Measurements from ENCODE around the gene ISYNA1. TPM values are rescaled to one million over a fixed set of nuclear protein-coding genes. Genes with fewer than 3 reads are reported as not detected.

ISYNA1 gene
- total and polyA plus RNA-seq, 2 of the 13 experiments (the other 11 are each of a cell fraction or from before 2014, with no cell fraction given): 29.6 to 48.5 TPM

- TF ChIP-seq KLF12 (CRISPR knock-in tag; IDR thresholded peaks at IDR 0.05; ENCODE audit: borderline replicate concordance) (0 out of 2 replicates have a peak, but pooled peaks have one; percentile 41), LBX2 (CRISPR knock-in tag; IDR thresholded peaks at IDR 0.05; ENCODE audit: borderline replicate concordance) (peak; percentile 58; the same call in 1 of the 2 replicates), ZNF280D (CRISPR knock-in tag; IDR thresholded peaks at IDR 0.05) (no peak), FOXO4 (CRISPR knock-in tag; conservative IDR thresholded peaks at IDR 0.05) (no peak), MYC (CRISPR knock-in tag; IDR thresholded peaks at IDR 0.05; ENCODE audit: borderline replicate concordance) (peak; percentile 56; the same call in 1 of the 2 replicates), FOSL2 (CRISPR knock-in tag; IDR thresholded peaks at IDR 0.05) (peak; percentile 50), SPEN (CRISPR knock-in tag; IDR thresholded peaks at IDR 0.05; ENCODE audit: low read depth) (peak; percentile 70), AGO1 (IDR thresholded peaks at IDR 0.05; ENCODE audit: low read depth, low read length, poor library complexity, severe bottlenecking) (no peak), ZHX2 (IDR thresholded peaks at IDR 0.05; ENCODE audit: low read depth) (no peak), ZHX2 (CRISPR knock-in tag; IDR thresholded peaks at IDR 0.05; ENCODE audit: borderline replicate concordance) (no peak), ZNF329 (CRISPR knock-in tag; IDR thresholded peaks at IDR 0.05; ENCODE audit: low read depth) (no peak), UBTF (CRISPR knock-in tag; IDR thresholded peaks at IDR 0.05) (peak; percentile 48; the same call in 1 of the 2 replicates), EZH2 (conservative IDR thresholded peaks at IDR 0.05; ENCODE audit: low read depth, low read length) (no peak), TAF1 (CRISPR knock-in tag; IDR thresholded peaks at IDR 0.05) (no peak)
Observed at GRCh38 chr19:18450931-18451836, 13.3 kb upstream of the ISYNA1 start (continued).
